Measurements from ENCODE around the gene IPCEF1.

Gene IPCEF1

DNA sequence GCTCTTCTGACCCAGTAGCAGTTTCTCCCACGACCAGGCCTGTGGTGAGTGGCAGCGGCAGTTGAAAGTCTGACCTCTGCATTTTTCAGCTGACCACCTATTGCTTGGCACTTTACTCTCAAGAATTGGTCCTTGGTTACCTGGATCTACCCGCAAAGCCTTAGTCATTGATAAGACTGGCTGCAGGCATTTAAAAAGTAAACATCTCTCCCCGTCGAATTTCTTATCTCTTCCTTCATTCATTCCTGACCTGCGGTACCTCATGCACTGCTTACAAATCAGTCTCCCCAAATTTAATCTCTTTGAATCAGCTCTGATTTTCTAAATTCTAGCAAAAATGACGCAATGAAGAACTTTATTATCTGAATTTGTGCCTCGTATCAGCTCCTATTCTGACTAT is 26.1 kb upstream of the IPCEF1 start:
- no peaks in the 10 kb centered on the region for H3K9me3 Mint-ChIP-seq
- H3K27ac Mint-ChIP-seq, result no peak overlapping the region
- H3K4me3 Mint-ChIP-seq, result no peak overlapping the region
- no peaks in the 10 kb centered on the region for H3K4me1 Mint-ChIP-seq (ENCODE audit: low read depth)
- no peaks in the 10 kb centered on the region for H3K36me3 Mint-ChIP-seq (ENCODE audit: low read depth)
- H3K27me3 Mint-ChIP-seq, result peaks cover 12% of the 10 kb centered on the region

DNA sequence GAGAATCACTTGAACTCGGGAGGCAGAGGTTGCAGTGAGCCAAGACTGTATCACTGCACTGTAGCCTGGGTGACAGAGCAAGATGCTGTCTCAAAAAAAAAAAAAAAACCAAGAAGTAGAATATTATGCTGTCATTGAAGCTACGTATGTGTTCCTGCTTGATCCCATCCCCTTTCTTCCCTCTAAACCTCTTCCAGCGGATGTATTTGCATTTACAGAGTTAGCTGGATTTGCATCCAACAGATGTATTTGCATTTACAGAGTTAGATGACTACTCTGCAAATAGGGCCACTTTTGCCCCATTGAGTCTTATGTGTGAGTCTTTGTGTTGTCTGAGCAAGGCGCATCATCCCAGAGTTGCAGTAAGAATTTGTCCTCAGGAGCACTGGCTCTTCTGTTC is 24.9 kb upstream of the IPCEF1 start:
- no peaks in the 10 kb centered on the region for H3K9me3 Mint-ChIP-seq
- no peaks in the 10 kb centered on the region for H3K4me1 Mint-ChIP-seq (ENCODE audit: low read depth)
- no peak overlapping the region for H3K4me3 Mint-ChIP-seq
- no peak overlapping the region for H3K27ac Mint-ChIP-seq
- peaks cover 6% of the 10 kb centered on the region for H3K27me3 Mint-ChIP-seq
- H3K36me3 Mint-ChIP-seq (ENCODE audit: low read depth), result no peaks in the 10 kb centered on the region

DNA sequence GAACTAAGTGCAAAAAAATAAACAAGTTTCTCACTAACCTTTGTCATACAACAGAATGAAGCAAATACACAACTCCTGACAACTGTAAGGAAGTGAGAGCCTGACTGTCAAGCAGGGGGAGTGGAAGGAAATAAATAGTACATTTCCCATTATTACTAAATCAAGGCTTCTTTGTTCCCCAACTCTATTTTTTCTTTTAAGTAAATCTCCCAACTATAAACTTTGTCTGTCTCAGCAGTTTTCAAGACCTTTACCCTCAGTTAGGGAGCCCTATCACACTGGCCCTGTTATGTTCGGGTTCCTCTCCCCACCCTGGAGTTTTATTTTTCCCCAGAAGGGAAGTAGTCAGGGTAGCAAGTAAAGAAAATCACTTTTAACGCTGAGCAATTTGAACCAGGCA is 24.1 kb upstream of the IPCEF1 start:
- Mint-ChIP-seq H3K4me1 (ENCODE audit: low read depth) (no peaks in the 10 kb centered on the region), H3K36me3 (ENCODE audit: low read depth) (no peaks in the 10 kb centered on the region), H3K27ac (no peak overlapping the region), H3K9me3 (no peaks in the 10 kb centered on the region), H3K4me3 (no peak overlapping the region), H3K27me3 (peaks cover 6% of the 10 kb centered on the region)

- no peaks in the 10 kb centered on the region for H3K9me3 Mint-ChIP-seq
Observed at GRCh38 chr6:154379585-154379984, 23.0 kb upstream of the IPCEF1 start.

DNA sequence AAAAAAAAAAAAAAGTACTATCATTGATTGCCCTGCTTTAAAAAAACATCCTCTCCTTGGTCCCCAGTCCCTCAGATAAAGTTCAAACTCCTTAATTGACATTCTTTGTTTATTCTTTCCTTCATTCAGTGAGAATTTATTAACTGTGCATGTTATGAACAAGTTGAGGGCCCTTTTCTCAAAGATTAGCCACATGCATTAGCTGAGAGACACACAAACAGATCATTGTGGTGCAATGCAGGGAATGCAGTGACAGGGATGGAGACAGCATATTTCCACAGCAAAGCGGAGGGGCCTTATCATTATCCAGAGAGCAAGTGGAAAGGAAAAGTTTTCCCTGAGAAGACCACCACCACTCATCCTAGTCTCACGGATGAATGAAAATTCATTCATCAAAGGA is 21.9 kb upstream of the IPCEF1 start:
- no peak overlapping the region for H3K27ac Mint-ChIP-seq
- H3K36me3 Mint-ChIP-seq (ENCODE audit: low read depth), result no peaks in the 10 kb centered on the region
- H3K27me3 Mint-ChIP-seq, result no peaks in the 10 kb centered on the region
- no peaks in the 10 kb centered on the region for H3K4me1 Mint-ChIP-seq (ENCODE audit: low read depth)
- H3K9me3 Mint-ChIP-seq, result no peaks in the 10 kb centered on the region
- no peak overlapping the region for H3K4me3 Mint-ChIP-seq

More at GRCh38 chr6:154379585-154379984, 23.0 kb upstream of the IPCEF1 start:
- Mint-ChIP-seq H3K27me3 (no peaks in the 10 kb centered on the region), H3K4me3 (no peak overlapping the region), H3K27ac (no peak overlapping the region), H3K4me1 (ENCODE audit: low read depth) (no peaks in the 10 kb centered on the region), H3K36me3 (ENCODE audit: low read depth) (no peaks in the 10 kb centered on the region)

- Mint-ChIP-seq H3K4me1 (ENCODE audit: low read depth) (no peaks in the 10 kb centered on the region), H3K4me3 (no peak overlapping the region), H3K9me3 (no peaks in the 10 kb centered on the region), H3K27ac (no peak overlapping the region), H3K27me3 (no peaks in the 10 kb centered on the region), H3K36me3 (ENCODE audit: low read depth) (no peaks in the 10 kb centered on the region)
Observed at GRCh38 chr6:154377726-154378125, 21.1 kb upstream of the IPCEF1 start.

DNA sequence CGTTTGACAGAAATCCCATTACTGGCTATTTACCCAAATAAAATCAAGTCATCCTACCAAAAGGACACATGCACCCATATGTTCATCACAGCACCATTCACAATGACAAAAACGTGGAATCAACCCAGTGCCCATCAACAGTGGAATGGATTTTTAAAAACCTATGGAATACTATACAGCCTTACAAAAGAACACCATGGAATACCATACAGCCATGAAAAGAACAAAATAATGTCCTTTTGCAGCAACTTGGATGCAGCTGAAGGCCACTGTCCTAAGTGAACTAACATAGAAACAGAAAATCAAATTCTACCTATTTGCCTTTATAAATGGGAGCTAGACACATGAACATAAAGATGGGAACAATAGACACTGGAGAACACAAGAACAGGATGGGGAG is 17.4 kb upstream of the IPCEF1 start:
- Mint-ChIP-seq H3K27me3 (no peaks in the 10 kb centered on the region), H3K36me3 (ENCODE audit: low read depth) (no peaks in the 10 kb centered on the region), H3K4me1 (ENCODE audit: low read depth) (peaks cover 11% of the 10 kb centered on the region), H3K27ac (no peak overlapping the region), H3K4me3 (no peak overlapping the region), H3K9me3 (no peaks in the 10 kb centered on the region)

DNA sequence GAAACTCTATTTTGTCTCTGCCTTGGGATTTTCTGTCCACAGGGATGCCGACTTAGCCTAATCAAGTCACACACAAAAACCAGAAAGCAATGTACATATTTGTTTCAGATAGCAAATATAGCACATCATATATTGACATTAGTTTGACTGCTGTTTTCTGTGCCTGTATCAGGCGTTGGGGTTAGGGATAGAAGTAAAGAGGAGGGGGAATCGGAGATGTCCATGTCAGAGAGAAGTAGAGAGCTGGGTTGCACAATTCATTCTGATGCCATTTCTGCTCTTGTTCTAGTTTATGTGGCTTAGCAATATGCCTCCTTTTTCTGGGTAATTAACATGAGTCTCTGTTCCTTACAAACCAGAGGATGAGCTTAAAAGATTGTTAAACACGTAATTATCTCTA is 14.7 kb upstream of the IPCEF1 start:
- no peak overlapping the region for H3K27ac Mint-ChIP-seq
- H3K4me1 Mint-ChIP-seq (ENCODE audit: low read depth), result peaks cover 13% of the 10 kb centered on the region
- no peaks in the 10 kb centered on the region for H3K36me3 Mint-ChIP-seq (ENCODE audit: low read depth)
- H3K9me3 Mint-ChIP-seq, result no peaks in the 10 kb centered on the region
- no peaks in the 10 kb centered on the region for H3K27me3 Mint-ChIP-seq
- no peak overlapping the region for H3K4me3 Mint-ChIP-seq

- Mint-ChIP-seq H3K4me3 (no peak overlapping the region), H3K9me3 (no peaks in the 10 kb centered on the region), H3K4me1 (ENCODE audit: low read depth) (peaks cover 13% of the 10 kb centered on the region), H3K27me3 (no peaks in the 10 kb centered on the region), H3K27ac (no peak overlapping the region), H3K36me3 (ENCODE audit: low read depth) (no peaks in the 10 kb centered on the region)
Observed at GRCh38 chr6:154370545-154370944, 13.9 kb upstream of the IPCEF1 start.

DNA sequence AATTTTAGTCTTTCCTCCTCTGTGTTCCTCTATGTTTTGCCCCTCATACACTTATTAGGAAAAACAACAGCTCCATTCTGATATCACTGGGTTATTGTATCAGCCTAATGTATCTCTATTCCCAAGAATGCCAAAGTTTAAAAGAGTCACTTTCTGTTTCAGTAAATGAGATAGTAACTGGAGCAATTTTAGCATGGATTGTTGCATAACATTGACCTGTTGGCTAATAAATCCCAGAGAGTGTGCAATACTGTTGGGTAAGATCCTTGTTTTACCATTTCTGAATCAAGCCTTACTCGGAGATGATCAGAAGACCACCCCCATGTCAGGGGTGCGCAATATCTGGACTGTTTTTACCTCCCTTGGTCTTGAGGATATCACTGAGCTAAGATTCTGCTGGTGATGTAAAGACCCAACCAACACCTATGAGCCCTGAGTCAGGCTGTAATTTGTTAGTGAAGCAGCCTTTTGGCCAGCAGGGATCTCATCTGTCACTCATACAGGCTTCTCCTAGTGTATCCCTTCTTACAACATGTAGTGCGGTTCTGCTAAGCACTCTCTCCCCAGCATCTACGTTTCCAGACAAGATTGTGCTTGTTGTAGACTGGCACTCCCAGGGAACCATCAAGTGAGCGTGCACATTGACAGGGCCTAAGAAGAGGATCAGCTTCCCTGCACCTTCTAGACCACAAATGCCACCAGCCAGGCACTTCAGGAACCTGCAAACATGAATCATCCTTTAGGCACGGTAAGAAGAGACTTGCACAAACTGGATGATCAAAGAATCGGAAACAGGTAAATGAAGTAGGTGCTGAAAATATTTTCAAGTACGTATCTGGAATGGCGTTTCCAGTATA is 11.5 kb upstream of the IPCEF1 start:
- peaks cover 13% of the 10 kb centered on the region for H3K4me1 Mint-ChIP-seq (ENCODE audit: low read depth)
- H3K27ac Mint-ChIP-seq, result no peak overlapping the region
- H3K27me3 Mint-ChIP-seq, result no peaks in the 10 kb centered on the region
- H3K36me3 Mint-ChIP-seq (ENCODE audit: low read depth), result no peaks in the 10 kb centered on the region
- H3K9me3 Mint-ChIP-seq, result no peaks in the 10 kb centered on the region
- no peak overlapping the region for H3K4me3 Mint-ChIP-seq

GRCh38 chr6:154367336-154367735 is 10.7 kb upstream of the IPCEF1 start:
- H3K36me3 Mint-ChIP-seq (ENCODE audit: low read depth), result no peaks in the 10 kb centered on the region

GRCh38 chr6:154363821-154364220 is 7.2 kb upstream of the IPCEF1 start:
- Mint-ChIP-seq H3K27me3 (no peaks in the 10 kb centered on the region), H3K9me3 (no peaks in the 10 kb centered on the region), H3K4me3 (no peak overlapping the region), H3K27ac (no peak overlapping the region), H3K4me1 (ENCODE audit: low read depth) (peaks cover 18% of the 10 kb centered on the region), H3K36me3 (ENCODE audit: low read depth) (no peaks in the 10 kb centered on the region)

More at GRCh38 chr6:154367336-154367735, 10.7 kb upstream of the IPCEF1 start:
- peaks cover 13% of the 10 kb centered on the region for H3K4me1 Mint-ChIP-seq (ENCODE audit: low read depth)
- no peak overlapping the region for H3K27ac Mint-ChIP-seq
- H3K9me3 Mint-ChIP-seq, result no peaks in the 10 kb centered on the region
- no peaks in the 10 kb centered on the region for H3K27me3 Mint-ChIP-seq
- H3K4me3 Mint-ChIP-seq, result no peak overlapping the region

GRCh38 chr6:154361476-154361875 is 4.9 kb upstream of the IPCEF1 start:
- Mint-ChIP-seq H3K27me3 (peaks cover 6% of the 10 kb centered on the region), H3K36me3 (ENCODE audit: low read depth) (no peaks in the 10 kb centered on the region), H3K9me3 (no peaks in the 10 kb centered on the region), H3K4me3 (no peak overlapping the region), H3K4me1 (ENCODE audit: low read depth) (peaks cover 28% of the 10 kb centered on the region), H3K27ac (no peak overlapping the region)

DNA sequence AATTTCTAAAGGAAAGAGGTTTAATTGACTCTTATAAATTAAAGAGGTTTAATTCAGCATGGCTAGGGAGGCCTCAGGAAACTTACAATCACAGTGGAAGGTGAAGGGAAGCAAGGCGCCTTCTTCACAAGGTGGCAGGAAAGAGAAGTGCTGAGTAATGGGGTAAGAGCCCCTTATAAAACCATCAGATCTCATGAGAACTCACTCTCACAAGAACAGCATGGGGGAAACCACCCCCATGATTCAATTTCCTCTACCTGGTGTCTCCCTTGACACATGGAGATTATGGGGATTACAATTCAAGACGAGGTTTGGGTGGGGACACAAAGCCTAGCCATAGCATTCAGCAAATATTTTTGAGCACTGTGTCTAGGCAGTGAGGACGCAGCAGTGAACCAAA is 3.9 kb upstream of the IPCEF1 start:
- no peak overlapping the region for H3K27ac Mint-ChIP-seq
- H3K27me3 Mint-ChIP-seq, result peaks cover 9% of the 10 kb centered on the region
- H3K9me3 Mint-ChIP-seq, result no peaks in the 10 kb centered on the region
- no peaks in the 10 kb centered on the region for H3K36me3 Mint-ChIP-seq (ENCODE audit: low read depth)
- H3K4me3 Mint-ChIP-seq, result no peak overlapping the region
- H3K4me1 Mint-ChIP-seq (ENCODE audit: low read depth), result peaks cover 38% of the 10 kb centered on the region

- Mint-ChIP-seq H3K27me3 (peaks cover 9% of the 10 kb centered on the region), H3K4me3 (no peak overlapping the region), H3K4me1 (ENCODE audit: low read depth) (peaks cover 46% of the 10 kb centered on the region), H3K36me3 (ENCODE audit: low read depth) (no peaks in the 10 kb centered on the region), H3K27ac (no peak overlapping the region), H3K9me3 (peaks cover 1% of the 10 kb centered on the region)
Observed at GRCh38 chr6:154359679-154360078, 3.1 kb upstream of the IPCEF1 start.

DNA sequence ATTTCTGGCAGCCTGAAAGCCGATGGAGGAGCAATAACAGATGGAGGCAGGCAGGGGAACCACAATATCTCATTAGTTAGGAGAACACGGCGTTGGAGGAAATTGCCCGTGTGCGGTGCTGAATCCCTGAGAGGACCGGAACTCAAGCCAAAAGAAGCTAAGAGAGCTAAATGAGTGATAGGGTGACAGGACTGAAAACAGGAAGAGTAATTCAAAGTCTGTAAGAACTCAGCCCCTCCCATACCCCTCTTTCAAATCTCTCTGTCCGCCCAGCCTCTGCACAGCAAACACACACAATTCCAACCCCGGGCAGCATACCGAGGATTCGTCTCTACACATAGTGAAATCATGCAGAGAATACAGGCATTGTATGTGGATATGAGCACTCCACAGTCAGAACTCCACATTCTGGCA is 2.6 kb upstream of the IPCEF1 start:
- Mint-ChIP-seq H3K36me3 (ENCODE audit: low read depth) (no peaks in the 10 kb centered on the region), H3K27ac (no peak overlapping the region), H3K9me3 (peaks cover 6% of the 10 kb centered on the region), H3K4me1 (ENCODE audit: low read depth) (peaks cover 51% of the 10 kb centered on the region), H3K4me3 (peak overlapping the region; percentile 35), H3K27me3 (peaks cover 9% of the 10 kb centered on the region)
